ENCODE measurements around the gene EYA3.
"Not testable (repeated sequence)": the region's sequence is repeated elsewhere in the genome, so short reads cannot be mapped to it uniquely, and the experiment has no call there.

The EYA3 gene

DNA sequence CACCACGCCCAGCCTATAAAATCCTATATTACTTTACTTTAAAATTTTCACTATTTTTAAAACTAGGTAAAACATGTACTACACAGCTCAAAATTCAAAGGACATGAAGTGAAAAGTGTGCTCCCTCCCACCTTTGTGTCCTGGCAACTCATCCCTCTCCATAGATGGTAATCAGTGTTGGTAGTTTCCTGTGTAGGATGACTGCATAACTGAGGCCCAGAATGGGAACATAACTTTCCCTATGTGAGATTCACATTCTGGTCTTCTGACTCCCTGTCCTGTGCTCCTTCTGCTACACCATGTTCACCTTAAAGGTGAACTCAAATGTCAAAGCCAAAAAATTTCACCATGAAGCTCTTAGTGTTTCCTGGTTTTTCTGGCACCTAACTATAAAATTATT lies 89.4 kb downstream of the EYA3 start:
- peaks cover 36 to 60% (median 45%) of the 10 kb centered on the region in 5 donors for H3K36me3 ChIP-seq (ENCODE audit: control insufficient read depth in 5 of 5, insufficient read depth in 5 of 5, low read length in 5 of 5)

DNA sequence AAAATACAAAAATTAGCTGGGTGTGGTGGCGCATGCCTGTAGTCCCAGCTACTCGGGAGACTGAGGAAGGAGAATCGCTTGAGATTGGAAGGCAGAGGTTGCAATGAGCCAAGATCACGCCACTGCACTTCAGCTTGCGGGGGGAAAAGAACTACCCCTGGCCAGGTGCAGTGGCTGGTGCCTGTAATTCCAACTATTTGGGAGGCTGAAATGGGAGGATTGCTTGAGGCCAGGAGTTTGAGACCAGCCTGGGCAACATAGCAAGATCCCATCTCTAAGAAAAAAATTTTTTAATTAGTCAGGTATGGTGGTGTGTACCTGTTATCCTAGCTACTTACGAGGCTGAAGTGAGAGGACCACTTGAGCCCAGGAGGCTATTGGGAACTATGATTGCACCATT lies 93.9 kb downstream of the EYA3 start:
- H3K27ac ChIP-seq (ENCODE audit: low read depth, low read length); H3K4me3 ChIP-seq (ENCODE audit: low read depth in 1 of 5, low read length in 5 of 5); H3K9ac ChIP-seq (ENCODE audit: low read length in 5 of 5); H3K9me3 ChIP-seq (ENCODE audit: control insufficient read depth in 5 of 5, low read length in 5 of 5); H3K27me3 ChIP-seq (ENCODE audit: control insufficient read depth in 5 of 5, insufficient read depth in 4 of 5, low read length in 5 of 5): not testable (repeated sequence)
- Histone ChIP-seq H3K36me3 (ENCODE audit: control insufficient read depth in 5 of 5, insufficient read depth in 5 of 5, low read length in 5 of 5) (peaks cover 50 to 69% (median 61%) of the 10 kb centered on the region in 5 donors), H3K4me1 (ENCODE audit: control insufficient read depth in 5 of 5, insufficient read depth in 5 of 5, low read length in 5 of 5) (peaks cover 0 to 21% (median 3%) of the 10 kb centered on the region in 5 donors)

More for the DNA sequence above, 89.4 kb downstream of the EYA3 start:
- Histone ChIP-seq H3K27ac (ENCODE audit: low read depth, low read length) (no peak overlapping the region), H3K4me3 (ENCODE audit: low read depth in 1 of 5, low read length in 5 of 5) (no peak overlapping the region), H3K9me3 (ENCODE audit: control insufficient read depth in 5 of 5, low read length in 5 of 5) (no peaks in the 10 kb centered on the region), H3K9ac (ENCODE audit: low read length in 5 of 5) (no peak overlapping the region), H3K4me1 (ENCODE audit: control insufficient read depth in 5 of 5, insufficient read depth in 5 of 5, low read length in 5 of 5) (peaks cover 0 to 2% (median 0%) of the 10 kb centered on the region in 5 donors), H3K27me3 (ENCODE audit: control insufficient read depth in 5 of 5, insufficient read depth in 4 of 5, low read length in 5 of 5) (no peaks in the 10 kb centered on the region)

DNA sequence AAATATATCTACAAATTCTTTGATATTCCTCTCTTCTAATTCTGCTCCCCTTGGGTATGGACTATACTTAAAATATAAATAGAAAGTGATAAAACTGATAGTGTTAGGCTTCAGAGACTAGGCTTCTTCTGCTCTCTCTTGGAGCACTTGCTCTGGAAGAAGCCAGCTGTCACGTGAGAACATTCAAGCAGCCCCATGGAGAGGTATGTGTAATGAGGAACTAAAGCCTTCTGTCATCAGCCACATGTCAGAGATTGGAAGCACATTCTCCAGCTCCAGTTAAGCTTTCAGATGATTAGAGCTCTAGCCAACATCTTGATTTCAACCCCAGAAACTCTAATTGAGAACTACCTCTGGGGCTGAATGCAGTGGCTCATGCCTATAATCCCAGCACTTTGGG lies 94.3 kb downstream of the EYA3 start:
- no peaks in the 10 kb centered on the region for H3K27me3 ChIP-seq (ENCODE audit: control insufficient read depth in 5 of 5, insufficient read depth in 4 of 5, low read length in 5 of 5)
- peaks cover 52 to 70% (median 62%) of the 10 kb centered on the region in 5 donors for H3K36me3 ChIP-seq (ENCODE audit: control insufficient read depth in 5 of 5, insufficient read depth in 5 of 5, low read length in 5 of 5)
- H3K4me3 ChIP-seq (ENCODE audit: low read depth in 1 of 5, low read length in 5 of 5): no peak overlapping the region
- no peaks in the 10 kb centered on the region for H3K9me3 ChIP-seq (ENCODE audit: control insufficient read depth in 5 of 5, low read length in 5 of 5)
- H3K9ac ChIP-seq (ENCODE audit: low read length in 5 of 5): no peak overlapping the region
- H3K4me1 ChIP-seq (ENCODE audit: control insufficient read depth in 5 of 5, insufficient read depth in 5 of 5, low read length in 5 of 5): peaks cover 0 to 21% (median 3%) of the 10 kb centered on the region in 5 donors
- no peak overlapping the region for H3K27ac ChIP-seq (ENCODE audit: low read depth, low read length)

DNA sequence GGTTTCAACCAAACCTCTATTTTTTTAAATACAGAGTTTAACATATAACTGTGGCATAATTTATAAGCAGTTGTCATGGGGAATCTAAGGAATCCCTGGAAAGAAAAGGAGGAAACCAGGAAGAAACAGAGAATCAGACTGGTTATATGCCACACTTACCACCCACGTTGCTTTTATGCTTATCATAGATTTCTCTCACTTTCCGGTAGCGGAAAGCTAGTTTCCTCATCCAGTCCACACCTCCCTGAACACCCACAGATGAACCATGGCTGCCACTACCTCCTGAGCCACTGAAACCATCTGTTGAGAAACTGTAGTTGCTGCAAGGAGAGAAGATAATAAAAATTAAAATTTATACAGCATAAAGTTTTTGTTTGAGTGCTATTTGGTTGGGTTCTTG lies 95.2 kb downstream of the EYA3 start:
- H3K4me1 ChIP-seq (ENCODE audit: control insufficient read depth in 5 of 5, insufficient read depth in 5 of 5, low read length in 5 of 5): peaks cover 0 to 21% (median 3%) of the 10 kb centered on the region in 5 donors
- no peak overlapping the region for H3K27ac ChIP-seq (ENCODE audit: low read depth, low read length)
- H3K9me3 ChIP-seq (ENCODE audit: control insufficient read depth in 5 of 5, low read length in 5 of 5): no peaks in the 10 kb centered on the region
- H3K4me3 ChIP-seq (ENCODE audit: low read depth in 1 of 5, low read length in 5 of 5): no peak overlapping the region
- peak overlapping the region in 1 of 5 donors; percentile 4 for H3K9ac ChIP-seq (ENCODE audit: low read length in 5 of 5)
- peaks cover 56 to 70% (median 67%) of the 10 kb centered on the region in 5 donors for H3K36me3 ChIP-seq (ENCODE audit: control insufficient read depth in 5 of 5, insufficient read depth in 5 of 5, low read length in 5 of 5)
- no peaks in the 10 kb centered on the region for H3K27me3 ChIP-seq (ENCODE audit: control insufficient read depth in 5 of 5, insufficient read depth in 4 of 5, low read length in 5 of 5)

DNA sequence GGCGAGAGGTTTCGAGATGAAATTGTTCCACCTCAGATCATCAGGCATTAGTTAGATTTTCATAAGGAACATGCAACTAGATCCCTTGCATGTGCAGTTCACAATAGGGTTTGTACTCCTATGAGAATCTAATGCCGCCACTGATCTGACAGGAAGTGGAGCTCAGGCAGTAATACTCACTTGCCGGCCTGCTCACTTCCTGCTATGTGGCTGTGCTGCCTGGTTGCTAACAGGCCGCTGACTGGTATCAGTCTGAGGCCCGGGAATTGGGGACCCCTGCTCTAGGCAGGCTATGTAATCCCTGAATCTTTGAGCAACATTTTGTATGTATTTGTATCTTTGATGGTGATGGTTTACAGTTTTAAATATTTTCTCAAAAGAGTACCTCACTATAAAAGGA lies 96.1 kb downstream of the EYA3 start:
- peaks cover 54 to 69% (median 60%) of the 10 kb centered on the region in 5 donors for H3K36me3 ChIP-seq (ENCODE audit: control insufficient read depth in 5 of 5, insufficient read depth in 5 of 5, low read length in 5 of 5)

DNA sequence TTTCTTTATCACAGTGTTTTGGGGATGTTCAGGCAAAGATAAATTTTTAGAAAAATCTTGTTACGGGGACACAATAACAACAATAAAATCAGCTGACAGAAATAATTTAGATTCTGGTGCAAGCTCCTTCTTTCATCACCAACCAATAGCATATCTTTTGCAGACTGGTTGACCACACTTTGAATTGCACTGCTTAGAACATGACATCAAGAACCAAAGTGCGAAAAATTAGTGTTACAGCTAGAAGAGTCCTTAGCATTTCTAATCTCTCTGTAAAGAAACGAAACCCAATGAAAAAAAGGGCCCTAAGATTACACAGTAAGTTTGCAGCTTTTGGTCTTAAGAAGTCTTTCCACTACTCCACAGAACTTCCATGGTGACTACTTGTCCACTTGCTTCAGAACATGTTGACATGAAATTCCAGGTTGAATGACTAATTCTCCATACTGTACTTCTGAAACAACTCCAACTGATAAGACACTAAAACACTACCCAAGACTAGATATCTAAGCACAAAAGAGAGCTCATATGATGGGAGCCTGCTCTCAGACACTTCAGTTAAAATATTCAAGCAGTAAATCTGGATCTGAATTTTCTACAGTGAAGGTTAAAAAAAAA lies 97.4 kb downstream of the EYA3 start:
- H3K36me3 ChIP-seq (ENCODE audit: control insufficient read depth in 5 of 5, insufficient read depth in 5 of 5, low read length in 5 of 5): peaks cover 45 to 61% (median 51%) of the 10 kb centered on the region in 5 donors
- H3K9me3 ChIP-seq (ENCODE audit: control insufficient read depth in 5 of 5, low read length in 5 of 5): no peaks in the 10 kb centered on the region
- H3K27ac ChIP-seq (ENCODE audit: low read depth, low read length): no peak overlapping the region

More for the DNA sequence above, 96.1 kb downstream of the EYA3 start:
- Histone ChIP-seq H3K9me3 (ENCODE audit: control insufficient read depth in 5 of 5, low read length in 5 of 5) (no peaks in the 10 kb centered on the region), H3K9ac (ENCODE audit: low read length in 5 of 5) (peak overlapping the region in 1 of 5 donors; percentile 12), H3K27me3 (ENCODE audit: control insufficient read depth in 5 of 5, insufficient read depth in 4 of 5, low read length in 5 of 5) (no peaks in the 10 kb centered on the region), H3K27ac (ENCODE audit: low read depth, low read length) (no peak overlapping the region), H3K4me1 (ENCODE audit: control insufficient read depth in 5 of 5, insufficient read depth in 5 of 5, low read length in 5 of 5) (peaks cover 0 to 21% (median 3%) of the 10 kb centered on the region in 5 donors), H3K4me3 (ENCODE audit: low read depth in 1 of 5, low read length in 5 of 5) (no peak overlapping the region)

DNA sequence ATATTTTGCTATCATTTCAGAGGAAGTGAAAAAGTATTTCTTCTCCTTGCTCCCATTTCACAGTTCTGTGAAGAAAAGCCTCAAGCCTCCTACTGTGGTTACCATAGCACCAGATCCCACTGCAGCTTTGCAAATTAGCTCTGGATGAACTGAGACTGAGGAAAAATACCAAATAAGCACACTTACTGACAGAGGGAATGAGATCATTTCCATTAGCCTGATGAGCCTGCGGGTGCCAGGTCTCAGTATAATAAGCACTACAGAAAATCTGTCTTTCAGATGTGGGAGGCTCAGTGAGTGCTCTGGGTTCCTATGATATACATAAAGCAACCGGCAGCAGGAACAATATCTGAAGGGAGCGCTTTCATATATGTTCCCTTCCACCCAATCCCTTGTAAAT lies 107.3 kb downstream of the EYA3 start:
- H3K36me3 ChIP-seq (ENCODE audit: control insufficient read depth in 5 of 5, insufficient read depth in 5 of 5, low read length in 5 of 5): peaks cover 5 to 16% (median 7%) of the 10 kb centered on the region in 5 donors
- H3K4me3 ChIP-seq (ENCODE audit: low read depth in 1 of 5, low read length in 5 of 5): no peak overlapping the region
- H3K9ac ChIP-seq (ENCODE audit: low read length in 5 of 5): peak overlapping the region in 1 of 5 donors; percentile 7
- peaks cover 0 to 18% (median 7%) of the 10 kb centered on the region in 5 donors for H3K4me1 ChIP-seq (ENCODE audit: control insufficient read depth in 5 of 5, insufficient read depth in 5 of 5, low read length in 5 of 5)
- H3K27ac ChIP-seq (ENCODE audit: low read depth, low read length): no peak overlapping the region
- H3K9me3 ChIP-seq (ENCODE audit: control insufficient read depth in 5 of 5, low read length in 5 of 5): no peaks in the 10 kb centered on the region
- H3K27me3 ChIP-seq (ENCODE audit: control insufficient read depth in 5 of 5, insufficient read depth in 4 of 5, low read length in 5 of 5): no peaks in the 10 kb centered on the region

More for the DNA sequence above, 97.4 kb downstream of the EYA3 start:
- H3K27me3 ChIP-seq (ENCODE audit: control insufficient read depth in 5 of 5, insufficient read depth in 4 of 5, low read length in 5 of 5): no peaks in the 10 kb centered on the region
- peaks cover 0 to 21% (median 3%) of the 10 kb centered on the region in 5 donors for H3K4me1 ChIP-seq (ENCODE audit: control insufficient read depth in 5 of 5, insufficient read depth in 5 of 5, low read length in 5 of 5)
- H3K9ac ChIP-seq (ENCODE audit: low read length in 5 of 5): no peak overlapping the region
- no peak overlapping the region for H3K4me3 ChIP-seq (ENCODE audit: low read depth in 1 of 5, low read length in 5 of 5)

DNA sequence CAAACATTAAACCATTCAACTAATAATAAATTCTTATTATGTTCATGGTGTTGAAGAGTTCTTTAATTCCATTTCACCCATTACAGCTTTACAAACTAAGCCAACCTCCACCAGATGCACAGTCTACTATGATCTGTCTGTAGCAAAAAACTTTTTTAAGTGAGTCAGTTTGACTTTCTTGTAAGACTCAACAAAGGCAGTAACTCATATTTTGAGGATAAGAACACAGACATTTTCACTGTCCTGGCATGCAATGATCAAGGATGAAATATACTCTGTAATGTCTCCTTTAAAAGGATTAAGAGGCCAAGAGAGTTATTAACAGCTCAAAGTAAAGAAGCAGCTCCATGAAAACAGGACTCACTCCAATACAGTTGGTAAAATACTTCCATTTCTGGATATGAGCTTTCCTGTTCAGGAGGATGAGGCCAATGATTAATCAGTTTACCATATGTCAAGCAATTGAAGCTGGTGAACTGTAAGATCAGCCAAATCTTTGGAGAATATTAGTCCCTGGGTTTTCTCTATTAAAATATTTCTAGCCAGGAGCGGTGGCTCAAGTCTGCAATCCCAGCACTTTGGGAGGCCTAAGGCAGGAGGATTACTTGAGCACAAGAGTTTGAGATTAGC lies 108.1 kb downstream of the EYA3 start:
- no peak overlapping the region for H3K9ac ChIP-seq (ENCODE audit: low read length in 5 of 5)
- peaks cover 0 to 18% (median 7%) of the 10 kb centered on the region in 5 donors for H3K4me1 ChIP-seq (ENCODE audit: control insufficient read depth in 5 of 5, insufficient read depth in 5 of 5, low read length in 5 of 5)
- H3K27me3 ChIP-seq (ENCODE audit: control insufficient read depth in 5 of 5, insufficient read depth in 4 of 5, low read length in 5 of 5): no peaks in the 10 kb centered on the region
- H3K4me3 ChIP-seq (ENCODE audit: low read depth in 1 of 5, low read length in 5 of 5): no peak overlapping the region
- H3K9me3 ChIP-seq (ENCODE audit: control insufficient read depth in 5 of 5, low read length in 5 of 5): no peaks in the 10 kb centered on the region
- H3K27ac ChIP-seq (ENCODE audit: low read depth, low read length): no peak overlapping the region
- H3K36me3 ChIP-seq (ENCODE audit: control insufficient read depth in 5 of 5, insufficient read depth in 5 of 5, low read length in 5 of 5): peaks cover 5 to 12% (median 7%) of the 10 kb centered on the region in 5 donors

DNA sequence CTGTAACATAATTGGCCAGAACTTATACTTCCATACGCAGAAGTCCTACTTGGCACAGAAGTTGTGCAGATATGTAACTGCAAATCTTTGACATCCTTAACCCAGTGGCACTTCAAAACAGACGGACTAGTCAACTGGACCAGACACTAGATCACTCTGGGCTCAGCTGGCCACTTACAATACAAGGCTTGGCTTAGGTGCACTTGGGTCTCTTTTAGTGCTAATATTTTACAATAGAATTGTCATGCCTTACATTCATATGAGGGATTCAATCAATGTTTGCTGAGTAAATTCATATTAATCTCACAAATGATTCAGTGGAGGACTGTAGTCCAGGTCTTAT lies 108.6 kb downstream of the EYA3 start:
- no peak overlapping the region for H3K4me3 ChIP-seq (ENCODE audit: low read depth in 1 of 5, low read length in 5 of 5)
- H3K27ac ChIP-seq (ENCODE audit: low read depth, low read length): no peak overlapping the region
- no peaks in the 10 kb centered on the region for H3K27me3 ChIP-seq (ENCODE audit: control insufficient read depth in 5 of 5, insufficient read depth in 4 of 5, low read length in 5 of 5)
- peaks cover 5 to 13% (median 7%) of the 10 kb centered on the region in 5 donors for H3K36me3 ChIP-seq (ENCODE audit: control insufficient read depth in 5 of 5, insufficient read depth in 5 of 5, low read length in 5 of 5)
- peaks cover 0 to 18% (median 7%) of the 10 kb centered on the region in 5 donors for H3K4me1 ChIP-seq (ENCODE audit: control insufficient read depth in 5 of 5, insufficient read depth in 5 of 5, low read length in 5 of 5)
- no peaks in the 10 kb centered on the region for H3K9me3 ChIP-seq (ENCODE audit: control insufficient read depth in 5 of 5, low read length in 5 of 5)
- H3K9ac ChIP-seq (ENCODE audit: low read length in 5 of 5): no peak overlapping the region

DNA sequence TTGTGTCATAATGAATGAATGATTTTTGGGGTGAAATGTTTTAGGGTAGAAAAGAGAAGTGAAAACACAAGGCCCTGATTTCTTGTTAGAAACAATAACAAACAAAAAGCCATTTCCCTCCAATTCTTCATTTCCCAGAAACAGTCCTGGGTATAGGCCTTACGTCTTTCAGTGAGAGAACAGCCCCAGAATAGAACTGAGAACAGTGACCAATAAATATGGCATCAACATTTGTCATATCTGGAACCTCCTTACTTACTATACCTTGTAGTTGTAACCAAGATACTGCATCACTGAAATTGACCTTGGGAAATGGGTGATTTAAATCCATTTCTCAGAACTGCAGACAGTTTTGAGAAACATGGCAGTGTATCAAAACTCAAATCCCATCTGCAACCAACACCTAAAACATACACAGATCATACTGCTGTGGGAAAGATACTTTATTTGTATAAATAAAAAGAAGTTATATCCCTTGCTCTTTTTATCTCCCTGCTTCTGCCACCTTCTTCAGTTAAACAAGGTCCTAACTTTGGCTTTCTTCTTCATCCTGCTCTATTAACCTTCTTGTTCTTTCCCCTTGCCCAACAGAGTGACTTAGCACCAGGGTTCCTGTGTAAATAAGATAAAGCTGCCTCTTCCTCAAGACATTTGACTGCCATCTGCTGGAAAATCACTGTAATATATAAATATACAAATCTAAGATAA lies 109.1 kb downstream of the EYA3 start:
- Histone ChIP-seq H3K9ac (ENCODE audit: low read length in 5 of 5) (no peak overlapping the region), H3K27me3 (ENCODE audit: control insufficient read depth in 5 of 5, insufficient read depth in 4 of 5, low read length in 5 of 5) (no peaks in the 10 kb centered on the region), H3K36me3 (ENCODE audit: control insufficient read depth in 5 of 5, insufficient read depth in 5 of 5, low read length in 5 of 5) (peaks cover 8 to 19% (median 12%) of the 10 kb centered on the region in 5 donors)

More for the DNA sequence above, 109.1 kb downstream of the EYA3 start:
- H3K27ac ChIP-seq (ENCODE audit: low read depth, low read length): no peak overlapping the region
- no peaks in the 10 kb centered on the region for H3K9me3 ChIP-seq (ENCODE audit: control insufficient read depth in 5 of 5, low read length in 5 of 5)
- peaks cover 0 to 18% (median 7%) of the 10 kb centered on the region in 5 donors for H3K4me1 ChIP-seq (ENCODE audit: control insufficient read depth in 5 of 5, insufficient read depth in 5 of 5, low read length in 5 of 5)
- no peak overlapping the region for H3K4me3 ChIP-seq (ENCODE audit: low read depth in 1 of 5, low read length in 5 of 5)

Measured in subcutaneous abdominal adipose tissue (tissue), 5 donors.